ENCODE measurements around the gene ST6GAL2.

- TF ChIP-seq CTCF (IDR thresholded peaks at IDR 0.05) (no peak), POLR2AphosphoS5 (IDR thresholded peaks at IDR 0.05) (no peak)
Observed at GRCh38 chr2:106885329-106885728, 638 bp downstream of the ST6GAL2 start.

Measured in breast epithelium (tissue), 3 donors.